IPS-18c (cell line): Measurements from ENCODE around the gene BSG.
"Not testable (repeated sequence)": the region's sequence is repeated elsewhere in the genome, so short reads cannot be mapped to it uniquely, and the experiment has no call there.

Experiments
- H3K4me3 ChIP-seq: 2 replicates; pipeline ENCODE4 v1.7.0; 2013; ENCODE audit warnings: low read depth, mild to moderate bottlenecking, low read length, moderate library complexity; ENCODE audit not compliant: insufficient read depth
- H3K9me3 ChIP-seq: one replicate; pipeline ENCODE4 v1.6.1; 2013; ENCODE audit warnings: mild to moderate bottlenecking, low read length, moderate library complexity; ENCODE audit not compliant: control insufficient read depth, insufficient read depth

BSG gene

GRCh38 chr19:620166-620862 lies 47.9 kb downstream of the BSG start:
- Histone ChIP-seq H3K4me3 (no peak overlapping the region), H3K9me3 (no peaks in the 10 kb centered on the region)

DNA sequence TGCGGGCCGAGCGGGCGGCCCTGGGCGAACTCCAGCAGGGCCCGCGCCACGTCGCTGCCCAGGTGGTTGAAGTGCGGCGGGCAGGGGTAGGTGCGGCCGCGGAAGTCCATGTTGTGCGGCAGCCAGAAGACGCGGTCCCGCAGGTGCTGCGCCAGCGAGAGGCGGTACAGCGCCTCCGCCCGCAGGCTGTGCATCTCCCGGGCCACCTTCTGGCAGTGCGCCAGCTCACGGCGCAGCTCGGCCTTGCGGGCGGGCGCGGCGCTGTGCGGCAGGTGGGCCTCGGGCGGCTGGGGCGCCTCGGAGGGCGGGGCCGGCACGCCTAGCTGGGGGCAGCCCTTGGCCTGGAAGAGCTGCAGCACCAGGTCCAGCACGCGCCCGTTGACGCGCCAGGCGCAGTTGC lies 48.8 kb downstream of the BSG start:
- H3K9me3 ChIP-seq, H3K4me3 ChIP-seq: not testable (repeated sequence)

GRCh38 chr19:621819-622218 lies 49.4 kb downstream of the BSG start:
- Histone ChIP-seq H3K4me3 (no peak overlapping the region), H3K9me3 (no peaks in the 10 kb centered on the region)

DNA sequence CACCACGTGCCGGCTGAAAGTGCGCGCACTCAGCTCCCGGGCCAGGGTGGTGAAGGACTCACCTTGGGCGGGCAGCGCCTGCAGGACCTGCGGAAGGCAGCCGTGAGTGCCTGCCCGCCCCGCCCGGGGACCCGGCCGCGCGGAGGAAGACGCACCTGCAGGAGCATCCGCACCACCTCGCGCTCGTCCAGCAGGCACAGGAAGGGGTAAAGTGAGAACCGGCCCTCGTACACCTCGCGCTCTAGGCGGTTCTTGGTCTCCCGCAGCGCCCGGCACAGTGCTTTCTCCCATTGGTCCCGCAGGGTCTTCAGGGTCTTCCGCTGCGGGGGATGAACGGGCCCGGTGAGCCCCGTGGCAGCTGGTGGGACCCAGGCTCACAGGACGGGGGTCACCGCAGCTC lies 50.3 kb downstream of the BSG start:
- Histone ChIP-seq H3K9me3 (no peaks in the 10 kb centered on the region), H3K4me3 (no peak overlapping the region)

DNA sequence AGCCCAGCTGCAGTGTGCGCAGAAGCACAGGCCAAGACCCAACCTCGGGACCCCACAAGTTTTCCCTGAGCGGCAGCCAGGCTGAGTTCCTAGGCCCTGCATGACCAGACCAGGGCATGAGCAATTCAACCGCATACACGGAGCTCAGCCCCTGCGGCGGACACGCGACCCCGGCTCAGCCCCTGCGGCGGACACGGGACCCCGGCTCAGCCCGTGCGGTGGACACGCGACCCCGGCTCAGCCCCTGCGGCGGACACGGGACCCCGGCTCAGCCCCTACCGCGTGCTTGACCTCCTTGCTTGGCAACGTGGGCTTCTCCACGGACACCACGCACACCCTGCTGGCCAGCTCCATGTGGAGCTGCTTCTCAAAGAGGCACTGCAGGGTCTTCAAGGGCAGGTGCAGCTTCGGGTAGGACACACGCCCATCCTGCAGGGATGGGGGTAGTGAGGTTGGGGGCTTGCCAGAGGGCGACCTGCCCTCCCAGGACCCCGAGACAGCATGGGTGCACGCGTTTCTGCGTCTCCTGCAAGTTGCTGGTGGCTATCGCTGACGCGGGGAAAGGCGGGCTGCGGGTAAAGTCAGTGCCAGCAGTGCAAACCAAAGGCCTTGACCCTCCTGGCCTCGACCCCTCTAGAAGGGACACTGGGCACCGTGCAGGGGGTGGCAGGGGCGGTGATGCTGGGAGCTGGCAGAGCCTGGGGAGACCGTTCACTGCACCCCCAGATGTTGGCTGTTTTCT lies 51.0 kb downstream of the BSG start:
- H3K4me3 ChIP-seq = no peak overlapping the region
- no peaks in the 10 kb centered on the region for H3K9me3 ChIP-seq

GRCh38 chr19:623974-624373 lies 51.6 kb downstream of the BSG start:
- Histone ChIP-seq H3K4me3 (no peak overlapping the region), H3K9me3 (no peaks in the 10 kb centered on the region)

GRCh38 chr19:624433-625109 lies 52.2 kb downstream of the BSG start:
- Histone ChIP-seq H3K9me3 (no peaks in the 10 kb centered on the region), H3K4me3 (no peak overlapping the region)

GRCh38 chr19:625257-625656 lies 52.9 kb downstream of the BSG start:
- Histone ChIP-seq H3K9me3 (no peaks in the 10 kb centered on the region), H3K4me3 (no peak overlapping the region)

GRCh38 chr19:626566-626965 lies 54.2 kb downstream of the BSG start:
- not testable (repeated sequence) for H3K9me3 ChIP-seq, H3K4me3 ChIP-seq

DNA sequence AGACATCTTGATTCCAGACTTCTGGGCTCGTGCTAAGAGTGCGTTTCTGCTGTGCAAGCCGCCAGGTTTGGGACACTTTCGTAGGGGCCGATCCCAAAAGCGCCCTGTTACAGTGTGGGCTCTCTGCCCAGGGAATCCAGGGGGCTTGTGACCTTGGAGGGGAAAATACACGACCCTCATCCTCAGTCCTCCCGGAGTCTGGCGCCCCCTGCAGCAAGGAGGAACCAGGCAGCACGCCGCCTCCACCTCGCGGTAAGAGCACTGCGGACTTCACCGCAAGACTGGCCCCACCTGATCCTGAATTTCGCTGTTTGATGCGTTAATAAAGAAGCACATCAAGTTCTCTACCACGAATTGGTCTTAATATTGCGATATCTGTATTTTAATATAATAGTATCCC lies 55.8 kb downstream of the BSG start:
- H3K9me3 ChIP-seq = no peaks in the 10 kb centered on the region
- no peak overlapping the region for H3K4me3 ChIP-seq

DNA sequence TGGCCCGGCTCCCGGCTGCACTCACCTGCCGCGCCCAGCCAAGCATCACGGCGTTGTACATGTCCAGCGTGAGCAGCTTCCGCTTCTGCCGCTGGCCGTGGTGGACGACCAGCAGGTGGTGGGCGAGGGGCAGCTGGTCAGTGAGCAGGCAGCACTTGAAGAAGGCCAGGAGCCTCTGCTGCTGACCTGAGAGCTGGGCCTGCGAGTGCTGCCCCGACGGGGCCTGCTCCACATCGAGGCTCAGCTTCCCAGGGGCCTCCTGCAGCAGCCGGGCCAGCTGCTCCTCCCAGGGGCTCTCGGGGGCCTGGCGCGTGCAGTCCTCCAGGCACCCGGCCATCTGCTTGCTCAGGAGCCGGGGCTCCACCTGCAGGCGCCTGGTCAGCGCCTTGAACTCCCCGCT lies 57.1 kb downstream of the BSG start:
- not testable (repeated sequence) for H3K9me3 ChIP-seq, H3K4me3 ChIP-seq

DNA sequence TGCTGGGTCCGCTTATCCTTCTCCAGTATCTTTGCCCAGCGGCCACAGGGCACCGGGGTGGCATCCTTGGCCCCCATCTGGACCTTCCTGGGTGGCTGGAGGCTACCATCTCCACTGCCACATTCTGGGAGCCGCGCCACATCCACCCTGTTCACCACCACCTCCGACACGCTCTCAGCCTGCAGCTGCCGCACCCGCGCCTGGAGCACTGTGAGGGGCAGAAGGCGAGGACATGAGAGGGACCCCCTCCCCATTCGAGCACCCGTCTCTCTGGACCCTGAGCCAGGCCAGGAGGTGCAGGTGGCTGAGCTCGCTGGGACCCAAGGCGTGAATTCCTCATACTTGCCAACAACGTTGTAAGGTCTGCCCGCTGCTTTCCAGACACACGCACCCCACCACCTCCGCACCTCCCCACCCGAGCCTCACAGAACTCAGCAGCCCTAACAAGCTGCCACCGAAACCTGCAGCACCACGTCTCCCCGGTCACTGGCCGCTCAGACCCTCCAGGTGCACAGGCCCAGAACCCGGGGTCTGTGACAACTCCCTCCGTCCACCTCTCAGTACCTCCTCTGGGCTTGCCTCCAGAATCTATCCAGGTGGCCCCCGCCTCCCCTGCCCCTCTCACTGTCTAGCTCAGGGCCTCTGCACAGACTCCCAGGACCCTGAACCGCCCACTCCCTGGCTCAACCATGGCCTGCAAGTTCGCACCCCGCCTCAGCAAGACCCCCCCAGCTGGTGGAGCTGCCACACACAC lies 57.7 kb downstream of the BSG start:
- no peak overlapping the region for H3K4me3 ChIP-seq
- H3K9me3 ChIP-seq = no peaks in the 10 kb centered on the region

DNA sequence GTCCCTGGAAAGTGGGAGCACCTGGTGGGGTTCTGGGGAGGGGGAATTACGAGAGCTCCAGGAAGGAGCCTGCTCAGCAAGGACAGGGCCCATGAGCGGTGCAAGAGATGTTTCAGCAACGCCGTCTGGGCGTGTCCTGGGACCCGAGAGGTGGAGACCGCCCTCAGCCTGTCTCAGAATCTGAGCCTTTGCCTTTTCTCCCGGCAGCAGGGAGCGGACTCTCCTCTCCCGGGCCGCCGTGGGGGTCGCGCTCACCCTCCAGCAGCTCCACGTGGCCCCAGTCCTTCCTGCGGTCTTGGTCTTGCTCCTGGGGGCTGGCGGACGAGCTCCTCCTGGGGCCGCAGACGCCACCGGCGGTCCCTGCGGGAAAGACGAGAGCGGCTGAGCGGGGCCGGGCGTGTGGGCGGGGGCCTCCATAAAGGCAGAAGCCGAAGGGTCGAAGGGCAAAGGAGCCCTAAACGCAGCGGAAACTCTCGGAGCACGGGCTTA lies 60.2 kb downstream of the BSG start:
- Histone ChIP-seq H3K4me3 (peak overlapping the region; percentile 100), H3K9me3 (no peaks in the 10 kb centered on the region)
